Stimulated activated CD8-positive, alpha-beta memory T cell treated with anti-CD3 and anti-CD28 coated beads, Interleukin-4, amount 100 ng/mL, for 48 hours (primary cell): ENCODE measurements around the gene INTS1.

Source experiments
- DNase-seq: peaks from one replicate; pipeline ENCODE4 v3.0.0-alpha.2; 2020

The INTS1 gene

GRCh38 chr7:1487466-1487865 is 16.7 kb downstream of the INTS1 start:
- DNase-seq, result no peak

- DNase-seq, result no peak
Observed at GRCh38 chr7:1486571-1486970, 17.6 kb downstream of the INTS1 start.

- DNase-seq, result no peak
Observed at GRCh38 chr7:1485156-1485555, 19.0 kb downstream of the INTS1 start.

- DNase-seq, result no peak
Observed at GRCh38 chr7:1484569-1484968, 19.6 kb downstream of the INTS1 start.

- DNase-seq, result no peak
Observed at GRCh38 chr7:1483536-1484505, 20.4 kb downstream of the INTS1 start.

GRCh38 chr7:1483079-1483478 is 21.1 kb downstream of the INTS1 start:
- DNase-seq, result no peak

GRCh38 chr7:1481300-1481699 is 22.9 kb downstream of the INTS1 start:
- DNase-seq, result no peak

- DNase-seq, result no peak
Observed at GRCh38 chr7:1480670-1481069, 23.5 kb downstream of the INTS1 start.

GRCh38 chr7:1479287-1479686 is 24.9 kb downstream of the INTS1 start:
- DNase-seq, result no peak

GRCh38 chr7:1478480-1478879 is 25.7 kb downstream of the INTS1 start:
- no peak for DNase-seq

GRCh38 chr7:1476859-1477258 is 27.3 kb downstream of the INTS1 start:
- DNase-seq, result no peak

- no peak for DNase-seq
Observed at GRCh38 chr7:1475991-1476390, 28.2 kb downstream of the INTS1 start.

GRCh38 chr7:1475393-1475792 is 28.8 kb downstream of the INTS1 start:
- DNase-seq, result no peak

GRCh38 chr7:1474736-1475135 is 29.5 kb downstream of the INTS1 start:
- DNase-seq, result no peak

- peak; percentile 92 for DNase-seq
Observed at GRCh38 chr7:1473864-1474512, 30.2 kb downstream of the INTS1 start.

GRCh38 chr7:1470901-1471300 is 33.3 kb downstream of the INTS1 start:
- no peak for DNase-seq

- no peak for DNase-seq
Observed at GRCh38 chr7:1468643-1469298, 35.4 kb downstream of the INTS1 start.

- no peak for DNase-seq
Observed at GRCh38 chr7:1468203-1468602, 36.0 kb downstream of the INTS1 start.

- no peak for DNase-seq
Observed at GRCh38 chr7:1466524-1467271, 37.5 kb downstream of the INTS1 start.

- no peak for DNase-seq
Observed at GRCh38 chr7:1464694-1465093, 39.5 kb downstream of the INTS1 start.

- no peak for DNase-seq
Observed at GRCh38 chr7:1463676-1464223, 40.4 kb downstream of the INTS1 start.

GRCh38 chr7:1461646-1462375 is 42.4 kb downstream of the INTS1 start:
- no peak for DNase-seq
